GM12878 (cell line): ENCODE measurements around the gene ZNF335. TPM values are rescaled to one million over a fixed set of nuclear protein-coding genes. Genes with fewer than 3 reads are reported as not detected.

Source experiments
- CUX1 ChIP-seq: IDR thresholded peaks from 2 replicates; pipeline ENCODE4 v1.6.1; 2012; ENCODE audit warnings: improper control_type of control experiment, low read depth, low read length; ENCODE audit not compliant: insufficient replicate concordance
- EZH2 ChIP-seq: IDR thresholded peaks from 2 replicates; pipeline ENCODE4 v1.6.1; 2012; ENCODE audit warnings: low read depth, mild to moderate bottlenecking, control low read depth, inconsistent platforms, low read length, borderline replicate concordance; ENCODE audit not compliant: control insufficient read depth
- GATAD2B ChIP-seq: fragments of 450-650 bp; conservative IDR thresholded peaks from 2 replicates; pipeline ENCODE4 v1.6.1; 2017; ENCODE audit warnings: low read depth, mild to moderate bottlenecking, moderate library complexity
- HCFC1 ChIP-seq: fragments of 150-350 bp; IDR thresholded peaks from 2 replicates; pipeline ENCODE4 v1.6.1; 2014; ENCODE audit warnings: low read length
- LARP7 ChIP-seq: fragments of 450-650 bp; IDR thresholded peaks from 2 replicates; pipeline ENCODE4 v1.6.1; 2017; ENCODE audit warnings: mild to moderate bottlenecking
- MYC ChIP-seq: IDR thresholded peaks from 2 replicates; pipeline ENCODE4 v1.6.1; 2011; ENCODE audit warnings: mild to moderate bottlenecking, low read length, moderate library complexity, inconsistent platforms; ENCODE audit not compliant: insufficient read depth, insufficient replicate concordance, insufficient read length, severe bottlenecking
- NFYB ChIP-seq: IDR thresholded peaks from 2 replicates; pipeline ENCODE4 v1.6.1; 2011; ENCODE audit warnings: low read depth, mild to moderate bottlenecking, low read length, improper control_type of control experiment, moderate library complexity; ENCODE audit not compliant: insufficient read depth
- SKIL ChIP-seq: fragments of 450-650 bp; IDR thresholded peaks from 2 replicates; pipeline ENCODE4 v1.6.1; 2017; ENCODE audit warnings: mild to moderate bottlenecking, low read depth, inconsistent platforms; ENCODE audit not compliant: poor library complexity, severe bottlenecking
- ZNF207 ChIP-seq: fragments of 450-650 bp; IDR thresholded peaks from 2 replicates; pipeline ENCODE4 v1.6.1; 2014; ENCODE audit warnings: antibody characterized with exemption, mild to moderate bottlenecking, borderline replicate concordance
- polyA plus RNA-seq, 11 experiments: library from polyadenylated mRNA; depleted of rRNA in 4 of 11; unstranded in 6 of 11; stranded (reverse) in 5 of 11; fragments of >200 nt; fragmentation: Nextera tagmentation in 4 of 11; fragmentation: Illumina TruSeq in 1 of 11; extraction: Ambion mirVana in 4 of 11; extraction: Trizol in 1 of 11; gene quantifications; 1 replicate in 1 of 11; 2 replicates in 10 of 11; pipeline versions ENCODE4 v1.2.1 to v1.2.3, GENCODE V29; 2011 to 2016; ENCODE audit warnings: inconsistent platforms in 2 of 11, missing spikeins in 2 of 11, low read depth in 1 of 11
- total RNA-seq, 4 experiments: library from RNA; depleted of rRNA in 3 of 4; stranded (reverse); fragments of >200 nt in 3 of 4; fragmentation: Illumina TruSeq in 1 of 4; extraction: Trizol in 1 of 4; gene quantifications; 2 replicates each; pipeline versions ENCODE4 v1.2.1 to v1.2.3, GENCODE V29; 2013 to 2021
- TF ChIP-seq, protein P1 (sequence below): fragments of 150-350 bp; IDR thresholded peaks from 2 replicates; pipeline ENCODE4 v1.6.1; 2016; ENCODE audit warnings: low read depth, low read length
- TF ChIP-seq, protein P2 (sequence below): IDR thresholded peaks from 2 replicates; pipeline ENCODE4 v1.6.1; 2011; ENCODE audit warnings: borderline replicate concordance, low read depth, mild to moderate bottlenecking, moderate library complexity, mixed read lengths, low read length; ENCODE audit not compliant: insufficient read depth; ENCODE audit errors: extremely low read length
- TF ChIP-seq, protein P3 (sequence below): fragments of 450-650 bp; IDR thresholded peaks from 2 replicates; pipeline ENCODE4 v1.6.1; 2016; ENCODE audit warnings: mild to moderate bottlenecking
- TF ChIP-seq, protein P4 (sequence below): IDR thresholded peaks from 2 replicates; pipeline ENCODE4 v1.6.1; 2011; ENCODE audit warnings: low read depth, mild to moderate bottlenecking, low read length, moderate library complexity, borderline replicate concordance; ENCODE audit errors: extremely low read depth

The ZNF335 gene
- total and polyA plus RNA-seq, 10 of the 15 experiments (the other 5 are each of a cell fraction or from before 2014, with no cell fraction given): 0.74 to 30.1 (median 14.5) TPM

GRCh38 chr20:45971675-45972499, at the start of gene ZNF335 (continued):
- TF ChIP-seq, protein P1, sequence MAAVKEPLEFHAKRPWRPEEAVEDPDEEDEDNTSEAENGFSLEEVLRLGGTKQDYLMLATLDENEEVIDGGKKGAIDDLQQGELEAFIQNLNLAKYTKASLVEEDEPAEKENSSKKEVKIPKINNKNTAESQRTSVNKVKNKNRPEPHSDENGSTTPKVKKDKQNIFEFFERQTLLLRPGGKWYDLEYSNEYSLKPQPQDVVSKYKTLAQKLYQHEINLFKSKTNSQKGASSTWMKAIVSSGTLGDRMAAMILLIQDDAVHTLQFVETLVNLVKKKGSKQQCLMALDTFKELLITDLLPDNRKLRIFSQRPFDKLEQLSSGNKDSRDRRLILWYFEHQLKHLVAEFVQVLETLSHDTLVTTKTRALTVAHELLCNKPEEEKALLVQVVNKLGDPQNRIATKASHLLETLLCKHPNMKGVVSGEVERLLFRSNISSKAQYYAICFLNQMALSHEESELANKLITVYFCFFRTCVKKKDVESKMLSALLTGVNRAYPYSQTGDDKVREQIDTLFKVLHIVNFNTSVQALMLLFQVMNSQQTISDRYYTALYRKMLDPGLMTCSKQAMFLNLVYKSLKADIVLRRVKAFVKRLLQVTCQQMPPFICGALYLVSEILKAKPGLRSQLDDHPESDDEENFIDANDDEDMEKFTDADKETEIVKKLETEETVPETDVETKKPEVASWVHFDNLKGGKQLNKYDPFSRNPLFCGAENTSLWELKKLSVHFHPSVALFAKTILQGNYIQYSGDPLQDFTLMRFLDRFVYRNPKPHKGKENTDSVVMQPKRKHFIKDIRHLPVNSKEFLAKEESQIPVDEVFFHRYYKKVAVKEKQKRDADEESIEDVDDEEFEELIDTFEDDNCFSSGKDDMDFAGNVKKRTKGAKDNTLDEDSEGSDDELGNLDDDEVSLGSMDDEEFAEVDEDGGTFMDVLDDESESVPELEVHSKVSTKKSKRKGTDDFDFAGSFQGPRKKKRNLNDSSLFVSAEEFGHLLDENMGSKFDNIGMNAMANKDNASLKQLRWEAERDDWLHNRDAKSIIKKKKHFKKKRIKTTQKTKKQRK: no peak
- TF ChIP-seq LARP7 (peak; percentile 86; the same call in 1 of the 2 replicates), GATAD2B (peak; percentile 81), CUX1 (peak; percentile 37), EZH2 (no peak), HCFC1 (peak; percentile 79), NFYB (no peak), MYC (peak; percentile 99), SKIL (peak; percentile 90), ZNF207 (peak; percentile 98)
- TF ChIP-seq, protein P2, sequence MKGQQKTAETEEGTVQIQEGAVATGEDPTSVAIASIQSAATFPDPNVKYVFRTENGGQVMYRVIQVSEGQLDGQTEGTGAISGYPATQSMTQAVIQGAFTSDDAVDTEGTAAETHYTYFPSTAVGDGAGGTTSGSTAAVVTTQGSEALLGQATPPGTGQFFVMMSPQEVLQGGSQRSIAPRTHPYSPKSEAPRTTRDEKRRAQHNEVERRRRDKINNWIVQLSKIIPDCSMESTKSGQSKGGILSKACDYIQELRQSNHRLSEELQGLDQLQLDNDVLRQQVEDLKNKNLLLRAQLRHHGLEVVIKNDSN: peak; percentile 3
- TF ChIP-seq, protein P3, sequence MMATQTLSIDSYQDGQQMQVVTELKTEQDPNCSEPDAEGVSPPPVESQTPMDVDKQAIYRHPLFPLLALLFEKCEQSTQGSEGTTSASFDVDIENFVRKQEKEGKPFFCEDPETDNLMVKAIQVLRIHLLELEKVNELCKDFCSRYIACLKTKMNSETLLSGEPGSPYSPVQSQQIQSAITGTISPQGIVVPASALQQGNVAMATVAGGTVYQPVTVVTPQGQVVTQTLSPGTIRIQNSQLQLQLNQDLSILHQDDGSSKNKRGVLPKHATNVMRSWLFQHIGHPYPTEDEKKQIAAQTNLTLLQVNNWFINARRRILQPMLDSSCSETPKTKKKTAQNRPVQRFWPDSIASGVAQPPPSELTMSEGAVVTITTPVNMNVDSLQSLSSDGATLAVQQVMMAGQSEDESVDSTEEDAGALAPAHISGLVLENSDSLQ: peak; percentile 56
- TF ChIP-seq, protein P4, sequence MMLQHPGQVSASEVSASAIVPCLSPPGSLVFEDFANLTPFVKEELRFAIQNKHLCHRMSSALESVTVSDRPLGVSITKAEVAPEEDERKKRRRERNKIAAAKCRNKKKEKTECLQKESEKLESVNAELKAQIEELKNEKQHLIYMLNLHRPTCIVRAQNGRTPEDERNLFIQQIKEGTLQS: no peak
